Measurements from ENCODE around the gene RUNX3.

DNA sequence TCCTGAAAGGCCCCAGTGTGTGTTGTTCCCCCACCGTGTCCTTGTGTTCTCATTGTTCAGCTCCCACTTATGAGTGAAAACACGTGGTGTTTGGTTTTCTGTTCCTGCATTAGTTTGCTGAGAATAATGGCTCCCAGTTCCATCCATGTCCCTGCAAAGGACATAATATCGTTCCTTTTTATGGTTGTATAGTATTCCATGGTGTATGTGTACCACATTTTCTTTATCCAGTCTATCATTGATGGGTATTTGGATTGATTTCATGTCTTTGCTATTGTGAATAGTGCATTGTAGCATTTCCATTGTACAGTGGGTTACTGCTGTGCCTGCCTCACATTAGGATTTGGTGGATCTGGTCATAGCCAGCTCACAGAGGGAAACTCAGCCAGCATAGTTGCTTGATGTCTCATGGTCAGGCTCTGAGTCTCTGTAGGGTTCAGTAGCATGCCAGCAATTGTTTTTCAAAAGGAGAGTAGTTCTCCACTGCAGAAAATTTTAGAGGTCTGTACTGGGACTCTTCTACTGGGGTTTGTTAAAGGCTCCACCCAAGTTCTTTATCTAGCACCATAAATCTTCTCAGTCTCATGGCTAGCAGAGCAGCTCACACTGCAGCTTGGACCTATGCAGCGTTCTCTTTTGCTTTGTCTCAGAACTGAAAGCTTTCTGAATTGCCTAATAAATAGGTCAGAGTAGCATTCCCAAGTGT is 41.0 kb downstream of the RUNX3 start:
- TF ChIP-seq, protein P1, sequence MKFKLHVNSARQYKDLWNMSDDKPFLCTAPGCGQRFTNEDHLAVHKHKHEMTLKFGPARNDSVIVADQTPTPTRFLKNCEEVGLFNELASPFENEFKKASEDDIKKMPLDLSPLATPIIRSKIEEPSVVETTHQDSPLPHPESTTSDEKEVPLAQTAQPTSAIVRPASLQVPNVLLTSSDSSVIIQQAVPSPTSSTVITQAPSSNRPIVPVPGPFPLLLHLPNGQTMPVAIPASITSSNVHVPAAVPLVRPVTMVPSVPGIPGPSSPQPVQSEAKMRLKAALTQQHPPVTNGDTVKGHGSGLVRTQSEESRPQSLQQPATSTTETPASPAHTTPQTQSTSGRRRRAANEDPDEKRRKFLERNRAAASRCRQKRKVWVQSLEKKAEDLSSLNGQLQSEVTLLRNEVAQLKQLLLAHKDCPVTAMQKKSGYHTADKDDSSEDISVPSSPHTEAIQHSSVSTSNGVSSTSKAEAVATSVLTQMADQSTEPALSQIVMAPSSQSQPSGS (IDR thresholded peaks at IDR 0.05; ENCODE audit: low read length): no peak
- TF ChIP-seq POLR2AphosphoS5 (IDR thresholded peaks at IDR 0.05; ENCODE audit: low read depth, low read length) (no peak), JUND (IDR thresholded peaks at IDR 0.05; ENCODE audit: low read length) (no peak), SUZ12 (IDR thresholded peaks at IDR 0.05; ENCODE audit: low read length) (no peak), ZNF274 (IDR thresholded peaks at IDR 0.05; ENCODE audit: borderline replicate concordance, extremely low read depth, low read length) (no peak), POLR2A (IDR thresholded peaks at IDR 0.05; ENCODE audit: control extremely low read depth in 1 of 2, low read depth in 2 of 2, low read length in 2 of 2) (no peak), CHD1 (IDR thresholded peaks at IDR 0.05; ENCODE audit: low read depth, low read length) (no peak), CBX5 (IDR thresholded peaks at IDR 0.05; ENCODE audit: low read depth, low read length) (no peak), EP300 (IDR thresholded peaks at IDR 0.05; ENCODE audit: borderline replicate concordance in 1 of 2, low read depth in 2 of 2, low read length in 2 of 2) (no peak), RFX5 (IDR thresholded peaks at IDR 0.05; ENCODE audit: borderline replicate concordance, low read depth, low read length) (no peak), TCF12 (IDR thresholded peaks at IDR 0.05; ENCODE audit: low read depth, low read length) (no peak), TAF1 (IDR thresholded peaks at IDR 0.05; ENCODE audit: low read depth, low read length) (no peak)
- TF ChIP-seq, protein P2, sequence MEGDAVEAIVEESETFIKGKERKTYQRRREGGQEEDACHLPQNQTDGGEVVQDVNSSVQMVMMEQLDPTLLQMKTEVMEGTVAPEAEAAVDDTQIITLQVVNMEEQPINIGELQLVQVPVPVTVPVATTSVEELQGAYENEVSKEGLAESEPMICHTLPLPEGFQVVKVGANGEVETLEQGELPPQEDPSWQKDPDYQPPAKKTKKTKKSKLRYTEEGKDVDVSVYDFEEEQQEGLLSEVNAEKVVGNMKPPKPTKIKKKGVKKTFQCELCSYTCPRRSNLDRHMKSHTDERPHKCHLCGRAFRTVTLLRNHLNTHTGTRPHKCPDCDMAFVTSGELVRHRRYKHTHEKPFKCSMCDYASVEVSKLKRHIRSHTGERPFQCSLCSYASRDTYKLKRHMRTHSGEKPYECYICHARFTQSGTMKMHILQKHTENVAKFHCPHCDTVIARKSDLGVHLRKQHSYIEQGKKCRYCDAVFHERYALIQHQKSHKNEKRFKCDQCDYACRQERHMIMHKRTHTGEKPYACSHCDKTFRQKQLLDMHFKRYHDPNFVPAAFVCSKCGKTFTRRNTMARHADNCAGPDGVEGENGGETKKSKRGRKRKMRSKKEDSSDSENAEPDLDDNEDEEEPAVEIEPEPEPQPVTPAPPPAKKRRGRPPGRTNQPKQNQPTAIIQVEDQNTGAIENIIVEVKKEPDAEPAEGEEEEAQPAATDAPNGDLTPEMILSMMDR (IDR thresholded peaks at IDR 0.05; ENCODE audit: control extremely low read depth in 1 of 3, insufficient read depth in 1 of 3, low read depth in 1 of 3, low read length in 3 of 3): no peak
- TF ChIP-seq, protein P3, sequence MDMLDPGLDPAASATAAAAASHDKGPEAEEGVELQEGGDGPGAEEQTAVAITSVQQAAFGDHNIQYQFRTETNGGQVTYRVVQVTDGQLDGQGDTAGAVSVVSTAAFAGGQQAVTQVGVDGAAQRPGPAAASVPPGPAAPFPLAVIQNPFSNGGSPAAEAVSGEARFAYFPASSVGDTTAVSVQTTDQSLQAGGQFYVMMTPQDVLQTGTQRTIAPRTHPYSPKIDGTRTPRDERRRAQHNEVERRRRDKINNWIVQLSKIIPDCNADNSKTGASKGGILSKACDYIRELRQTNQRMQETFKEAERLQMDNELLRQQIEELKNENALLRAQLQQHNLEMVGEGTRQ (IDR thresholded peaks at IDR 0.05; ENCODE audit: low read length): no peak

Data from H1 (cell line).